Measurements from ENCODE around the gene MT1B. TPM values are rescaled to one million over a fixed set of nuclear protein-coding genes. Genes with fewer than 3 reads are reported as not detected.
"Not testable (repeated sequence)": the region's sequence is repeated elsewhere in the genome, so short reads cannot be mapped to it uniquely, and the experiment has no call there.

Gene MT1B
- total RNA-seq, 1 donor from 2014 or later = not detected

- peaks cover 44% of the 10 kb centered on the region for H3K27me3 Mint-ChIP-seq (ENCODE audit: insufficient read depth)
- peaks cover 15% of the 10 kb centered on the region for H3K4me1 Mint-ChIP-seq (ENCODE audit: low read depth)
- no peak overlapping the region for H3K4me3 Mint-ChIP-seq
- no peak overlapping the region for H3K27ac Mint-ChIP-seq
- intact Hi-C loops (cut with micrococcal nuclease) = no loop called here
- no peak for DNase-seq (ENCODE audit: low spot score)
- no peaks in the 10 kb centered on the region for H3K9me3 Mint-ChIP-seq
- H3K36me3 Mint-ChIP-seq (ENCODE audit: low read depth) = peaks cover 1% of the 10 kb centered on the region
These were observed 3.9 kb upstream of the MT1B start for GRCh38 chr16:56647641-56648431.

GRCh38 chr16:56649271-56649670, 2.4 kb upstream of the MT1B start:
- intact Hi-C loops (cut with micrococcal nuclease) = no loop called here
- Mint-ChIP-seq H3K36me3 (ENCODE audit: low read depth) (peaks cover 1% of the 10 kb centered on the region), H3K27ac (no peak overlapping the region), H3K4me3 (no peak overlapping the region), H3K9me3 (no peaks in the 10 kb centered on the region), H3K27me3 (ENCODE audit: insufficient read depth) (peaks cover 42% of the 10 kb centered on the region), H3K4me1 (ENCODE audit: low read depth) (peaks cover 2% of the 10 kb centered on the region)
- no peak for DNase-seq (ENCODE audit: low spot score)

GRCh38 chr16:56649820-56650219, 1.9 kb upstream of the MT1B start:
- H3K9me3 Mint-ChIP-seq = no peaks in the 10 kb centered on the region

GRCh38 chr16:56652600-56652999, 914 bp downstream of the MT1B start:
- Mint-ChIP-seq H3K4me3 (no peak overlapping the region), H3K9me3 (no peaks in the 10 kb centered on the region), H3K36me3 (ENCODE audit: low read depth) (peaks cover 1% of the 10 kb centered on the region), H3K27ac (no peak overlapping the region), H3K4me1 (ENCODE audit: low read depth) (peaks cover 8% of the 10 kb centered on the region), H3K27me3 (ENCODE audit: insufficient read depth) (peaks cover 31% of the 10 kb centered on the region)
- intact Hi-C loops (cut with micrococcal nuclease) = no loop called here
- DNase-seq (ENCODE audit: low spot score) = no peak

More at GRCh38 chr16:56649820-56650219, 1.9 kb upstream of the MT1B start:
- H3K4me3 Mint-ChIP-seq = no peak overlapping the region
- H3K27ac Mint-ChIP-seq = no peak overlapping the region
- peaks cover 1% of the 10 kb centered on the region for H3K36me3 Mint-ChIP-seq (ENCODE audit: low read depth)
- peaks cover 43% of the 10 kb centered on the region for H3K27me3 Mint-ChIP-seq (ENCODE audit: insufficient read depth)
- peaks cover under 1% of the 10 kb centered on the region for H3K4me1 Mint-ChIP-seq (ENCODE audit: low read depth)
- intact Hi-C loops (cut with micrococcal nuclease) = no loop called here
- no peak for DNase-seq (ENCODE audit: low spot score)

- peaks cover 14% of the 10 kb centered on the region for H3K4me1 Mint-ChIP-seq (ENCODE audit: low read depth)
- peaks cover 1% of the 10 kb centered on the region for H3K36me3 Mint-ChIP-seq (ENCODE audit: low read depth)
These were observed 1.5 kb downstream of the MT1B start for GRCh38 chr16:56653218-56653617.

GRCh38 chr16:56657555-56658326, 6.1 kb downstream of the MT1B start, which contains the start of gene MT1F:
Gene MT1F (plus strand): TSS chr16:56657959. CDS start chr16:56658059, 100 bp downstream.
- no peaks in the 10 kb centered on the region for H3K9me3 Mint-ChIP-seq
- intact Hi-C loops (cut with micrococcal nuclease) = loop anchor here (1.0 kb wide), 4 partner anchors 14 to 49 kb away; partner anchors contain the start of genes MT1E, MT1X and MT2A
- peak; percentile 38 for DNase-seq (ENCODE audit: low spot score)
- peaks cover 26% of the 10 kb centered on the region for H3K4me1 Mint-ChIP-seq (ENCODE audit: low read depth)
- peaks cover 3% of the 10 kb centered on the region for H3K36me3 Mint-ChIP-seq (ENCODE audit: low read depth)
- peak within 1 kb of the TSS; percentile 98 for H3K4me3 Mint-ChIP-seq
- H3K27me3 Mint-ChIP-seq (ENCODE audit: insufficient read depth) = peaks cover 21% of the 10 kb centered on the region
- H3K27ac Mint-ChIP-seq = peak within 1 kb of the TSS; percentile 82

More at GRCh38 chr16:56653218-56653617, 1.5 kb downstream of the MT1B start:
- no peak overlapping the region for H3K4me3 Mint-ChIP-seq
- intact Hi-C loops (cut with micrococcal nuclease) = no loop called here
- H3K27me3 Mint-ChIP-seq (ENCODE audit: insufficient read depth) = peaks cover 31% of the 10 kb centered on the region
- no peak for DNase-seq (ENCODE audit: low spot score)
- H3K9me3 Mint-ChIP-seq = no peaks in the 10 kb centered on the region
- H3K27ac Mint-ChIP-seq = no peak overlapping the region

- DNase-seq (ENCODE audit: low spot score) = no peak
- peaks cover 19% of the 10 kb centered on the region for H3K27me3 Mint-ChIP-seq (ENCODE audit: insufficient read depth)
- H3K36me3 Mint-ChIP-seq (ENCODE audit: low read depth) = peaks cover 5% of the 10 kb centered on the region
- H3K27ac Mint-ChIP-seq = peak overlapping the region; percentile 82
- H3K9me3 Mint-ChIP-seq = no peaks in the 10 kb centered on the region
- intact Hi-C loops (cut with micrococcal nuclease) = no loop called here
- peak overlapping the region; percentile 98 for H3K4me3 Mint-ChIP-seq
- peaks cover 30% of the 10 kb centered on the region for H3K4me1 Mint-ChIP-seq (ENCODE audit: low read depth)
These were observed 6.7 kb downstream of the MT1B start for GRCh38 chr16:56658327-56658875.

- Mint-ChIP-seq H3K27me3 (ENCODE audit: insufficient read depth) (peaks cover 25% of the 10 kb centered on the region), H3K36me3 (ENCODE audit: low read depth) (peaks cover 8% of the 10 kb centered on the region), H3K4me1 (ENCODE audit: low read depth) (peaks cover 44% of the 10 kb centered on the region), H3K27ac (peak overlapping the region; percentile 47), H3K4me3 (peak overlapping the region; percentile 80), H3K9me3 (no peaks in the 10 kb centered on the region)
- intact Hi-C loops (cut with micrococcal nuclease) = loop anchor here (2.0 kb wide), 1 partner anchor 20 kb away; no protein-coding TSS in a partner anchor
- no peak for DNase-seq (ENCODE audit: low spot score)
These were observed 11.0 kb downstream of the MT1B start for GRCh38 chr16:56662357-56663354.

GRCh38 chr16:56664506-56664905, 12.8 kb downstream of the MT1B start:
- peaks cover 53% of the 10 kb centered on the region for H3K4me1 Mint-ChIP-seq (ENCODE audit: low read depth)
- no peaks in the 10 kb centered on the region for H3K9me3 Mint-ChIP-seq
- no peak overlapping the region for H3K27ac Mint-ChIP-seq
- DNase-seq (ENCODE audit: low spot score) = no peak
- intact Hi-C loops (cut with micrococcal nuclease) = no loop called here
- peaks cover 34% of the 10 kb centered on the region for H3K27me3 Mint-ChIP-seq (ENCODE audit: insufficient read depth)
- no peak overlapping the region for H3K4me3 Mint-ChIP-seq
- H3K36me3 Mint-ChIP-seq (ENCODE audit: low read depth) = peaks cover 13% of the 10 kb centered on the region

- Mint-ChIP-seq H3K27me3 (ENCODE audit: insufficient read depth) (peaks cover 36% of the 10 kb centered on the region), H3K36me3 (ENCODE audit: low read depth) (peaks cover 10% of the 10 kb centered on the region), H3K4me1 (ENCODE audit: low read depth) (peaks cover 57% of the 10 kb centered on the region)
- intact Hi-C loops (cut with micrococcal nuclease); DNase-seq (ENCODE audit: low spot score); H3K9me3 Mint-ChIP-seq; H3K4me3 Mint-ChIP-seq; H3K27ac Mint-ChIP-seq: not testable (repeated sequence)
These were observed 13.9 kb downstream of the MT1B start for GRCh38 chr16:56665286-56666261.
